ENCODE measurements around the gene RTKN. TPM values are rescaled to one million over a fixed set of nuclear protein-coding genes. Genes with fewer than 3 reads are reported as not detected.

The RTKN gene
- total and polyA plus RNA-seq, 10 of the 15 experiments (the other 5 are each of a cell fraction or from before 2014, with no cell fraction given) = 0.50 to 12.3 (median 5.4) TPM

DNA sequence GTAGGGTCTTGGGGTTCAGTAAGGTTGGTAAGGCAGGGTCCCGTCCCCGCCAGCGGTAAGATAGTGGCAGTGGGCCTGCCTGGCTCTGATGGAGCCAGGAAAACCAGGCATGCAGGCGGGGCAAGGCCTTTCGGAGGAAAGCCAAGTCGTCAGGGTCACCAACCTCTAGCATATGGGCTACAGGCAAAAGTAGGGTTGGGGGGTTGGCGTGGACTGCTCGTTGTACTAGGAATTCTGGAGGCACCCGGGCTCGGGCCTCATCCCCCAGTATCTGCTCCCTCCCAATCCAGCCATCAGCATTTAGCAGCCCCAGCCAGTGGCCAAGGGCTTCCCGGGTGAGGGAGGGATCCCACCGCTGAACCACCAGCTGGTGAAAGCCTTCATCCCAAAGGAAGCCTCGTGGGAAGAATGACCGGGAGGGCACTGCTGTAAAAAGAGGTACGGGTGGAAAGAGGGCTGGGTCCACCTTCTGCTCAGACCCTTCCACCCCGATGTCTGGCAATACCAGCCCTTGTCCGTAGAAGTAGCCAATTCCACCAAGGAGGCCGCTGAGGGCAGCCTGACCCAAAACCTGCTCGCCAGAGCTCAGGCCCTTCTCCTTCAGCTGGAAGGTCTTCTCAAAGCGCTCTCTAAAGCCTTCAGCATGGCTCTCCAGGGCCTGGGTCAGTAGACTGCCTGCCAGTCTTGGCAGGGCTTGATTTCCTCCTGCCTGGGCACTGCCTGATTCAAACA, 20.5 kb upstream of the RTKN start:
- in situ Hi-C loops (cut with MboI) = no loop called here
- Histone ChIP-seq H4K20me1 (ENCODE audit: control insufficient read depth, insufficient read depth) (no peaks in the 10 kb centered on the region), H3K9me3 (replicated peaks; ENCODE audit: control insufficient read depth, insufficient read depth, low read length) (no peaks in the 10 kb centered on the region), H3K9ac (ENCODE audit: control insufficient read depth, insufficient read depth, low read length) (no peak overlapping the region), H3K27me3 (replicated peaks in 1 of 2; ENCODE audit: control insufficient read depth in 2 of 2, insufficient read depth in 2 of 2, low read length in 1 of 2) (no peaks in the 10 kb centered on the region), H2AFZ (ENCODE audit: control insufficient read depth, low read depth, low read length) (no peak overlapping the region), H3K4me1 (ENCODE audit: control insufficient read depth, insufficient read depth, low read length) (peaks cover 7% of the 10 kb centered on the region), H3K27ac (ENCODE audit: control insufficient read depth, insufficient read depth) (no peak overlapping the region), H3K4me2 (ENCODE audit: control insufficient read depth, insufficient read depth) (no peak overlapping the region), H3K36me3 (ENCODE audit: control insufficient read depth in 2 of 2, insufficient read depth in 2 of 2, low read length in 1 of 2) (peaks cover 2 to 4% of the 10 kb centered on the region in 2 experiments; a peak in 3 of 4 replicates), H3K4me3 (no peak overlapping the region), H3K79me2 (ENCODE audit: control insufficient read depth, insufficient read depth, low read length) (peaks cover 29% of the 10 kb centered on the region)
- DNase-seq (ENCODE audit: low read depth, low spot score) (no peak), FAIRE-seq (no peak), ATAC-seq (no peak)
- SMC1A ChIA-PET (ENCODE audit: uncharacterized antibody, unreplicated experiment) = no interaction called here
- intact Hi-C loops (cut with micrococcal nuclease; ENCODE audit: unreplicated experiment) = no loop called here
- no TSS peak for BruUV-seq (replicated peaks)
- 95% methylated on average over 20 of the region's 20 CpGs for WGBS (ENCODE audit: insufficient coverage, insufficient replicate concordance, low lambda C conversion rate, missing lambda C conversion rate)
- RAD21 ChIA-PET (ENCODE audit: unreplicated experiment) = no interaction called here
- POLR2A ChIA-PET = no interaction called here
- CTCF ChIA-PET = interaction anchor here (0.6 to 1.0 kb wide), 2 partner anchors 19 to 70 kb away, joined by 3 read pairs; no protein-coding TSS in a partner anchor
- no peak for TF ChIP-seq CREM (IDR thresholded peaks at IDR 0.05; ENCODE audit: low read depth)
- TF ChIP-seq ZNF274 (IDR thresholded peaks at IDR 0.05; ENCODE audit: insufficient read depth, insufficient read length) = no peak
- TF ChIP-seq SREBF1 (IDR thresholded peaks at IDR 0.05; ENCODE audit: low read length) = no peak
- TF ChIP-seq KAT2A (conservative IDR thresholded peaks at IDR 0.05; ENCODE audit: control insufficient read depth, low read depth, low read length) = no peak
- no peak for TF ChIP-seq YY1 (IDR thresholded peaks at IDR 0.05; ENCODE audit: low read depth, low read length)
- no peak for TF ChIP-seq ZNF24 (IDR thresholded peaks at IDR 0.05)
- no peak for TF ChIP-seq CBX3 (IDR thresholded peaks at IDR 0.05; ENCODE audit: borderline replicate concordance, low read depth)
- no peak for TF ChIP-seq SP1 (IDR thresholded peaks at IDR 0.05; ENCODE audit: low read depth, low read length)
- TF ChIP-seq PAX5 (IDR thresholded peaks at IDR 0.05; ENCODE audit: borderline replicate concordance, low read depth, low read length) = no peak
- no peak for TF ChIP-seq SUZ12 (IDR thresholded peaks at IDR 0.05; ENCODE audit: unreplicated experiment)
